Measurements from ENCODE around the gene UCK2.

DNA sequence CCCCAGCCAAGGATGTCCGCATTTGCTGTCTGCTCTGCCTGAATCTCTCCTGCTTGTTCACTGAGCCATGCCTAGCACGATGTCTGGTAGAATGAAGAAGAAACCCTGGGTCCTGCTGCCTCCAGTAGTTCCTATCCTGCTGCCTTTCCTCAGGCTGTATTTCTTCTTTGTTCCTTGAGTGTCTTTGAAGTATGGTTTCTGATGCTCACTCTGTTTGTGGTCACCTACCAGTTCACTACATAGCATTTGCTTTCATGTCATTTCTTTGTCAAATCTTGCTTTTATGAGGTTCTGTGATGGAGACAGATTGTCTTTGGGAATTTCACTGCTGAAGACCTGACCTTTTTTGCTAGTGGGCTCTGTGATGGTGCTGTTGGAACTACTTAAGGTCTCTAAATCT lies 5.9 kb downstream of the UCK2 start:
- TF ChIP-seq, protein P1, sequence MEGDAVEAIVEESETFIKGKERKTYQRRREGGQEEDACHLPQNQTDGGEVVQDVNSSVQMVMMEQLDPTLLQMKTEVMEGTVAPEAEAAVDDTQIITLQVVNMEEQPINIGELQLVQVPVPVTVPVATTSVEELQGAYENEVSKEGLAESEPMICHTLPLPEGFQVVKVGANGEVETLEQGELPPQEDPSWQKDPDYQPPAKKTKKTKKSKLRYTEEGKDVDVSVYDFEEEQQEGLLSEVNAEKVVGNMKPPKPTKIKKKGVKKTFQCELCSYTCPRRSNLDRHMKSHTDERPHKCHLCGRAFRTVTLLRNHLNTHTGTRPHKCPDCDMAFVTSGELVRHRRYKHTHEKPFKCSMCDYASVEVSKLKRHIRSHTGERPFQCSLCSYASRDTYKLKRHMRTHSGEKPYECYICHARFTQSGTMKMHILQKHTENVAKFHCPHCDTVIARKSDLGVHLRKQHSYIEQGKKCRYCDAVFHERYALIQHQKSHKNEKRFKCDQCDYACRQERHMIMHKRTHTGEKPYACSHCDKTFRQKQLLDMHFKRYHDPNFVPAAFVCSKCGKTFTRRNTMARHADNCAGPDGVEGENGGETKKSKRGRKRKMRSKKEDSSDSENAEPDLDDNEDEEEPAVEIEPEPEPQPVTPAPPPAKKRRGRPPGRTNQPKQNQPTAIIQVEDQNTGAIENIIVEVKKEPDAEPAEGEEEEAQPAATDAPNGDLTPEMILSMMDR (conservative IDR thresholded peaks at IDR 0.05), result no peak
- TF ChIP-seq ZFX (IDR thresholded peaks at IDR 0.05), result no peak
